ENCODE data around the gene GZMM. TPM values are rescaled to one million over a fixed set of nuclear protein-coding genes. Genes with fewer than 3 reads are reported as not detected.

The GZMM gene
- total and polyA plus RNA-seq, 4 donors = 0.74 to 3.0 (median 2.5) TPM

- H3K27me3 ChIP-seq (ENCODE audit: control insufficient read depth in 3 of 3, insufficient read depth in 3 of 3, low read length in 2 of 3) = no peaks in the 10 kb centered on the region
- H3K36me3 ChIP-seq (ENCODE audit: control insufficient read depth in 4 of 4, insufficient read depth in 4 of 4, low read length in 4 of 4) = peaks cover 13 to 54% (median 14%) of the 10 kb centered on the region in 4 donors
- H3K9me3 ChIP-seq (ENCODE audit: control insufficient read depth in 4 of 4, insufficient read depth in 3 of 4, low read length in 3 of 4) = no peaks in the 10 kb centered on the region
- ATAC-seq (ENCODE audit: insufficient read depth, low FRiP score) = no peak
- no peak overlapping the region for H3K27ac ChIP-seq (ENCODE audit: low read depth in 1 of 2, low read length in 1 of 2)
- TF ChIP-seq CTCF (IDR thresholded peaks at IDR 0.05; ENCODE audit: control extremely low read depth, extremely low read depth) = no peak
- peaks cover 0 to 16% (median 3%) of the 10 kb centered on the region in 5 donors for H3K4me1 ChIP-seq (ENCODE audit: control insufficient read depth in 5 of 5, insufficient read depth in 5 of 5, low read length in 5 of 5)
- no peak for DNase-seq
- no peak overlapping the region for H3K9ac ChIP-seq (ENCODE audit: insufficient read depth in 1 of 2, low read length in 2 of 2)
- no peak overlapping the region for H3K4me3 ChIP-seq
- whole genome bisulfite sequencing, 2 donors = 90 to 93% methylated on average over 34 to 40 of the region's 40 CpGs
Observed at GRCh38 chr19:538641-539428, 5.0 kb upstream of the GZMM start.

- ATAC-seq (ENCODE audit: insufficient read depth, low FRiP score) (no peak), DNase-seq (no peak)
- H3K9ac ChIP-seq (ENCODE audit: insufficient read depth in 1 of 2, low read length in 2 of 2) = no peak overlapping the region
- no peak for TF ChIP-seq CTCF (IDR thresholded peaks at IDR 0.05; ENCODE audit: control extremely low read depth, extremely low read depth)
- H3K4me1 ChIP-seq (ENCODE audit: control insufficient read depth in 5 of 5, insufficient read depth in 5 of 5, low read length in 5 of 5) = peaks cover 0 to 14% (median 0%) of the 10 kb centered on the region in 5 donors
- H3K36me3 ChIP-seq (ENCODE audit: control insufficient read depth in 4 of 4, insufficient read depth in 4 of 4, low read length in 4 of 4) = peaks cover 13 to 54% (median 14%) of the 10 kb centered on the region in 4 donors
- 92 to 96% methylated on average over 30 of the region's 30 CpGs for WGBS, 2 donors
- no peak overlapping the region for H3K4me3 ChIP-seq
- H3K9me3 ChIP-seq (ENCODE audit: control insufficient read depth in 4 of 4, insufficient read depth in 3 of 4, low read length in 3 of 4) = no peaks in the 10 kb centered on the region
- no peak overlapping the region for H3K27ac ChIP-seq (ENCODE audit: low read depth in 1 of 2, low read length in 1 of 2)
- no peaks in the 10 kb centered on the region for H3K27me3 ChIP-seq (ENCODE audit: control insufficient read depth in 3 of 3, insufficient read depth in 3 of 3, low read length in 2 of 3)
Observed at GRCh38 chr19:539429-540030, 4.3 kb upstream of the GZMM start.

GRCh38 chr19:540867-541637 is 2.8 kb upstream of the GZMM start:
- no peaks in the 10 kb centered on the region for H3K27me3 ChIP-seq (ENCODE audit: control insufficient read depth in 3 of 3, insufficient read depth in 3 of 3, low read length in 2 of 3)
- WGBS, 2 donors = 92 to 93% methylated on average over 51 of the region's 51 CpGs
- ATAC-seq (ENCODE audit: insufficient read depth, low FRiP score) = no peak
- no peak overlapping the region for H3K27ac ChIP-seq (ENCODE audit: low read depth in 1 of 2, low read length in 1 of 2)
- peaks cover 13 to 49% (median 13%) of the 10 kb centered on the region in 4 donors for H3K36me3 ChIP-seq (ENCODE audit: control insufficient read depth in 4 of 4, insufficient read depth in 4 of 4, low read length in 4 of 4)
- H3K4me3 ChIP-seq = no peak overlapping the region
- no peak overlapping the region for H3K9ac ChIP-seq (ENCODE audit: insufficient read depth in 1 of 2, low read length in 2 of 2)
- H3K9me3 ChIP-seq (ENCODE audit: control insufficient read depth in 4 of 4, insufficient read depth in 3 of 4, low read length in 3 of 4) = no peaks in the 10 kb centered on the region
- no peak for DNase-seq
- no peak for TF ChIP-seq CTCF (IDR thresholded peaks at IDR 0.05; ENCODE audit: control extremely low read depth, extremely low read depth)
- peaks cover 0 to 7% (median 0%) of the 10 kb centered on the region in 5 donors for H3K4me1 ChIP-seq (ENCODE audit: control insufficient read depth in 5 of 5, insufficient read depth in 5 of 5, low read length in 5 of 5)

All from lung (tissue), 12 donors.